ENCODE results near the gene GLO1.

- no peak for TF ChIP-seq CTCF (conservative IDR thresholded peaks at IDR 0.05)
- TF ChIP-seq ZFX (IDR thresholded peaks at IDR 0.05), result no peak
These were observed 24.7 kb downstream of the GLO1 start for GRCh38 chr6:38678178-38678760.
